PC-3 (cell line): ENCODE measurements around the gene DDX50. TPM values are rescaled to one million over a fixed set of nuclear protein-coding genes. Genes with fewer than 3 reads are reported as not detected.

Source experiments
- ATAC-seq: fragments of 200-7000 bp; cut with Tn5 transposase; 2 replicates; pipeline ENCODE4 v1.9.1; 2020; ENCODE audit warnings: mild to moderate bottlenecking, moderate library complexity
- BruUV-seq: library from RNA; stranded (reverse); fragments of 400-500 nt; replicated peaks from 2 replicates; lab custom pipeline; 2021; lab: Mats Ljungman, UMichigan
- CTCF ChIA-PET: fragments of 300-600 bp; sonication (Branson Sonifier 250); formaldehyde crosslinking; loops from one replicate; lab custom pipeline; 2022; ENCODE audit warnings: antibody characterized with exemption; lab: Charles Lee
- POLR2A ChIA-PET: fragments of 300-600 bp; sonication (Branson Sonifier 250); formaldehyde crosslinking; loops from one replicate; lab custom pipeline; 2022; ENCODE audit warnings: antibody characterized with exemption; ENCODE audit not compliant: unreplicated experiment; lab: Charles Lee
- DNase-seq: peaks from one replicate; pipeline ENCODE4 v3.0.0-alpha.2; 2015
- H2AFZ ChIP-seq: fragments of 300-600 bp; sonication (generic); 2 replicates; pipeline ENCODE4 v1.6.0; 2016; ENCODE audit warnings: antibody characterized with exemption, low read length
- H3F3A ChIP-seq: fragments of 300-600 bp; sonication (generic); one replicate; pipeline ENCODE4 v1.6.0; 2017; ENCODE audit warnings: antibody characterized with exemption, low read length, control low read depth, mild to moderate bottlenecking; ENCODE audit not compliant: unreplicated experiment
- H3K27ac ChIP-seq: fragments of 300-600 bp; sonication (generic); 2 replicates; pipeline ENCODE4 v1.5.1; 2016; ENCODE audit warnings: mild to moderate bottlenecking, low read length
- H3K27me3 ChIP-seq: fragments of 300-600 bp; sonication (generic); 2 replicates; pipeline ENCODE4 v1.6.1; 2016; ENCODE audit warnings: low read length, mixed read lengths
- H3K36me3 ChIP-seq: fragments of 300-600 bp; sonication (generic); 2 replicates; pipeline ENCODE4 v1.6.1; 2016; ENCODE audit warnings: low read depth, mixed run types, low read length, mixed read lengths
- H3K4me1 ChIP-seq: fragments of 300-600 bp; sonication (generic); 2 replicates; pipeline ENCODE4 v1.5.1; 2016; ENCODE audit warnings: low read length; ENCODE audit not compliant: insufficient read depth
- H3K4me2 ChIP-seq: fragments of 300-600 bp; sonication (generic); 2 replicates; pipeline ENCODE4 v1.6.0; 2016; ENCODE audit warnings: low read length
- H3K4me3 ChIP-seq: fragments of 300-600 bp; sonication (generic); 2 replicates; pipeline ENCODE4 v1.5.1; 2016; ENCODE audit warnings: mild to moderate bottlenecking, low read length, mixed read lengths
- H3K79me2 ChIP-seq: fragments of 300-600 bp; sonication (generic); 2 replicates; pipeline ENCODE4 v1.6.1; 2017; ENCODE audit warnings: low read length, mixed read lengths
- H3K9ac ChIP-seq: fragments of 300-600 bp; sonication (generic); 2 replicates; pipeline ENCODE4 v1.6.0; 2016; ENCODE audit warnings: mild to moderate bottlenecking, low read length
- H3K9me2 ChIP-seq: fragments of 300-600 bp; sonication (generic); replicated peaks from 2 replicates; pipeline ENCODE4 v1.6.1; 2016; ENCODE audit warnings: mixed run types, low read length, mixed read lengths
- H3K9me3 ChIP-seq: fragments of 300-600 bp; sonication (generic); 2 replicates; pipeline ENCODE4 v1.6.1; 2016; ENCODE audit warnings: low read length, mixed read lengths
- H4K20me1 ChIP-seq: fragments of 300-600 bp; sonication (generic); 2 replicates; pipeline ENCODE4 v1.6.1; 2016; ENCODE audit warnings: low read length, mixed read lengths
- EZH2 ChIP-seq: fragments of 300-600 bp; sonication (generic); IDR thresholded peaks from one replicate; pipeline ENCODE4 v1.6.1; 2017; ENCODE audit warnings: antibody characterized with exemption, mild to moderate bottlenecking, low read length; ENCODE audit not compliant: unreplicated experiment
- EZH2phosphoT487 ChIP-seq: fragments of 300-600 bp; sonication (generic); IDR thresholded peaks from 2 replicates; pipeline ENCODE4 v1.6.1; 2018; ENCODE audit warnings: mild to moderate bottlenecking, antibody characterized with exemption, low read length, borderline replicate concordance
- intact Hi-C: fragments of 100-400 bp; cut with micrococcal nuclease; formaldehyde crosslinking; loops from 2 replicates; pipeline ENCODE4 v1.9.0; 2023
- total RNA-seq: library from RNA; depleted of rRNA; stranded (reverse); fragments of >200 nt; gene quantifications from 2 replicates; pipeline ENCODE4 v1.2.3, GENCODE V29; 2014
- TF ChIP-seq, protein P1 (sequence below): fragments of 300-600 bp; sonication (generic); conservative IDR thresholded peaks from 2 replicates; pipeline ENCODE4 v1.5.1; 2017; ENCODE audit warnings: antibody characterized with exemption, low read depth, mild to moderate bottlenecking, low read length

Gene DDX50
- total RNA-seq, 1 experiment from 2014 or later: 41.4 TPM

- Histone ChIP-seq H3K4me2 (no peak overlapping the region), H3K9ac (no peak overlapping the region), H3K9me2 (no peaks in the 10 kb centered on the region), H3K27ac (no peak overlapping the region), H3K79me2 (no peaks in the 10 kb centered on the region), H3F3A (no peaks in the 10 kb centered on the region), H4K20me1 (no peaks in the 10 kb centered on the region), H3K4me3 (no peak overlapping the region), H3K36me3 (no peaks in the 10 kb centered on the region), H3K4me1 (peaks cover 8% of the 10 kb centered on the region), H3K27me3 (no peaks in the 10 kb centered on the region), H2AFZ (no peak overlapping the region), H3K9me3 (no peaks in the 10 kb centered on the region)
- TF ChIP-seq, protein P1, sequence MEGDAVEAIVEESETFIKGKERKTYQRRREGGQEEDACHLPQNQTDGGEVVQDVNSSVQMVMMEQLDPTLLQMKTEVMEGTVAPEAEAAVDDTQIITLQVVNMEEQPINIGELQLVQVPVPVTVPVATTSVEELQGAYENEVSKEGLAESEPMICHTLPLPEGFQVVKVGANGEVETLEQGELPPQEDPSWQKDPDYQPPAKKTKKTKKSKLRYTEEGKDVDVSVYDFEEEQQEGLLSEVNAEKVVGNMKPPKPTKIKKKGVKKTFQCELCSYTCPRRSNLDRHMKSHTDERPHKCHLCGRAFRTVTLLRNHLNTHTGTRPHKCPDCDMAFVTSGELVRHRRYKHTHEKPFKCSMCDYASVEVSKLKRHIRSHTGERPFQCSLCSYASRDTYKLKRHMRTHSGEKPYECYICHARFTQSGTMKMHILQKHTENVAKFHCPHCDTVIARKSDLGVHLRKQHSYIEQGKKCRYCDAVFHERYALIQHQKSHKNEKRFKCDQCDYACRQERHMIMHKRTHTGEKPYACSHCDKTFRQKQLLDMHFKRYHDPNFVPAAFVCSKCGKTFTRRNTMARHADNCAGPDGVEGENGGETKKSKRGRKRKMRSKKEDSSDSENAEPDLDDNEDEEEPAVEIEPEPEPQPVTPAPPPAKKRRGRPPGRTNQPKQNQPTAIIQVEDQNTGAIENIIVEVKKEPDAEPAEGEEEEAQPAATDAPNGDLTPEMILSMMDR: no peak
- TF ChIP-seq EZH2phosphoT487 (no peak), EZH2 (no peak)
- intact Hi-C loops: no loop called here
- ATAC-seq (no peak), DNase-seq (no peak)
- ChIA-PET CTCF (no interaction called here), POLR2A (no interaction called here)
- BruUV-seq: no TSS peak
These were observed 24.6 kb upstream of the DDX50 start for GRCh38 chr10:68876246-68877138.

DNA sequence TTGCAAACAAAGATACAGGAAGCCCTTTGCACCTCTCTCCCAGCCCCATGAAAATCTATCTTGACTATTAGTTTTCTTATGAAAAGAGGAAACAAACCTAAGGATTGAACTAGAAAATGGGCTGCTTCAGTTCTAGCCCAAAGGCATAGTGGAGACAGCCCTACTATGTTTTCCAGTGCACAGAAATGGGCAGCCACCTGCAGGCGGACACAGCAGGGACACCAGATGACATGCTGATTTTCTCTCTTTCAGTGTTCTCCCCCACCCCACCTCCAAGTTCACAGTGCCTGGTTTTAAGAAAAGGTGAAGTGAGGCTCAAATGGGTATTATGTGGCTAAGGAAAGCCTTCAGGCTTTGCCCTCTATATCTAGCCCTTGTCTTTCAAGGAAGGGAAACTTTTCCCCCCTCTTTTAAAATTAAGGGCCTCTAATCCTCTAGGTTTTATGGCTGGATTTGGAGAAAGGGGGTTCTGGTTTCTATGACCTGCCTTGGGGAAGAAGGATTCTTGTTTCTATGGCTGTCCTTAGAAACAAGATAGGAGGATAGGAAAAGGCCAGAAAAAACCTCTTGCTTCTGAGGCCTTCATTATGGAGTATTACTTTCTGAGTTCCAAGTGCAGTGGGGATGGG is 23.5 kb upstream of the DDX50 start:
- H3K4me1 ChIP-seq: no peaks in the 10 kb centered on the region
- ChIA-PET POLR2A (no interaction called here), CTCF (no interaction called here)
- no peak for ATAC-seq
- H3K27me3 ChIP-seq: no peaks in the 10 kb centered on the region
- H3F3A ChIP-seq: no peaks in the 10 kb centered on the region
- no peaks in the 10 kb centered on the region for H3K36me3 ChIP-seq
- intact Hi-C loops: no loop called here
- no peaks in the 10 kb centered on the region for H3K79me2 ChIP-seq
- no peak overlapping the region for H3K9ac ChIP-seq
- H3K9me2 ChIP-seq: no peaks in the 10 kb centered on the region
- H3K4me2 ChIP-seq: no peak overlapping the region
- no peak overlapping the region for H3K4me3 ChIP-seq
- TF ChIP-seq EZH2: no peak
- TF ChIP-seq, protein P1: no peak
- TF ChIP-seq EZH2phosphoT487: no peak
- no peak for DNase-seq
- no peaks in the 10 kb centered on the region for H4K20me1 ChIP-seq
- no TSS peak for BruUV-seq
- H3K27ac ChIP-seq: no peak overlapping the region
- no peaks in the 10 kb centered on the region for H3K9me3 ChIP-seq
- no peak overlapping the region for H2AFZ ChIP-seq
